Karpas-422 (cell line): Measurements from ENCODE around the gene PRM3. TPM values are rescaled to one million over a fixed set of nuclear protein-coding genes. Genes with fewer than 3 reads are reported as not detected.

Experiments used
- DNase-seq: peaks from one replicate; pipeline ENCODE4 v3.0.0-alpha.2; 2015
- H2AFZ ChIP-seq: fragments of 200-600 bp; sonication (generic); 2 replicates; pipeline ENCODE4 v1.6.1; 2014; ENCODE audit warnings: antibody characterized with exemption, low read length, mixed read lengths
- H3K27ac ChIP-seq: fragments of 200-600 bp; sonication (generic); 2 replicates; pipeline ENCODE4 v1.5.1; 2014; ENCODE audit warnings: mild to moderate bottlenecking, low read length, moderate library complexity
- H3K27me3 ChIP-seq: fragments of 200-600 bp; sonication (generic); 2 replicates; pipeline ENCODE4 v1.6.1; 2014; ENCODE audit warnings: low read length, mixed read lengths
- H3K36me3 ChIP-seq: fragments of 200-600 bp; sonication (generic); 2 replicates; pipeline ENCODE4 v1.6.1; 2014; ENCODE audit warnings: low read length, mixed read lengths; ENCODE audit not compliant: insufficient read depth
- H3K4me1 ChIP-seq: fragments of 200-600 bp; sonication (generic); 2 replicates; pipeline ENCODE4 v1.6.1; 2014; ENCODE audit warnings: mild to moderate bottlenecking, low read length, mixed read lengths
- H3K4me2 ChIP-seq: fragments of 200-600 bp; sonication (generic); 2 replicates; pipeline ENCODE4 v1.6.1; 2014; ENCODE audit warnings: low read length, low read depth, mild to moderate bottlenecking; ENCODE audit not compliant: poor library complexity, severe bottlenecking
- H3K4me3 ChIP-seq: fragments of 200-600 bp; sonication (generic); 2 replicates; pipeline ENCODE4 v1.5.1; 2014; ENCODE audit warnings: mild to moderate bottlenecking, antibody characterized with exemption, low read length, mixed read lengths
- H3K79me2 ChIP-seq: fragments of 200-600 bp; sonication (generic); 2 replicates; pipeline ENCODE4 v1.6.1; 2014; ENCODE audit warnings: mild to moderate bottlenecking, low read length, mixed read lengths
- H3K9ac ChIP-seq: fragments of 200-600 bp; sonication (generic); 2 replicates; pipeline ENCODE4 v1.6.0; 2014; ENCODE audit warnings: low read length
- H3K9me2 ChIP-seq: fragments of 200-600 bp; sonication (generic), shearing (Covaris generic); replicated peaks from 2 replicates; pipeline ENCODE4 v1.6.0; 2014; ENCODE audit warnings: mild to moderate bottlenecking, low read length, moderate library complexity; ENCODE audit not compliant: insufficient read depth
- H3K9me3 ChIP-seq: fragments of 300-700, 200-600 bp; sonication (generic); 2 replicates; pipeline ENCODE4 v1.6.1; 2014; ENCODE audit warnings: low read length, mixed read lengths
- H4K20me1 ChIP-seq: fragments of 200-600 bp; sonication (generic); 2 replicates; pipeline ENCODE4 v1.6.1; 2014; ENCODE audit warnings: mild to moderate bottlenecking, antibody characterized with exemption, low read length, low read depth; ENCODE audit not compliant: insufficient read depth
- total RNA-seq: library from RNA; depleted of rRNA; stranded (reverse); fragments of >200 nt; shearing (Covaris generic); gene quantifications from 2 replicates; pipeline ENCODE4 v1.2.3, GENCODE V29; 2014; ENCODE audit warnings: low replicate concordance

Gene PRM3
- total RNA-seq, 1 experiment from 2014 or later = not detected

- H3K4me2 ChIP-seq = no peak overlapping the region
- H2AFZ ChIP-seq = no peak overlapping the region
- no peak for DNase-seq
- no peak overlapping the region for H3K27ac ChIP-seq
- peaks cover 2% of the 10 kb centered on the region; the same call in 1 of the 2 replicates for H3K27me3 ChIP-seq
- no peaks in the 10 kb centered on the region for H3K9me2 ChIP-seq
- no peaks in the 10 kb centered on the region for H3K9me3 ChIP-seq
- H3K4me3 ChIP-seq = no peak overlapping the region
- no peaks in the 10 kb centered on the region for H3K36me3 ChIP-seq
- H3K4me1 ChIP-seq = peaks cover 28% of the 10 kb centered on the region
- H3K9ac ChIP-seq = no peak overlapping the region
- no peaks in the 10 kb centered on the region for H3K79me2 ChIP-seq
- no peaks in the 10 kb centered on the region for H4K20me1 ChIP-seq
Measured at GRCh38 chr16:11307639-11308492, 34.4 kb upstream of the PRM3 start.

DNA sequence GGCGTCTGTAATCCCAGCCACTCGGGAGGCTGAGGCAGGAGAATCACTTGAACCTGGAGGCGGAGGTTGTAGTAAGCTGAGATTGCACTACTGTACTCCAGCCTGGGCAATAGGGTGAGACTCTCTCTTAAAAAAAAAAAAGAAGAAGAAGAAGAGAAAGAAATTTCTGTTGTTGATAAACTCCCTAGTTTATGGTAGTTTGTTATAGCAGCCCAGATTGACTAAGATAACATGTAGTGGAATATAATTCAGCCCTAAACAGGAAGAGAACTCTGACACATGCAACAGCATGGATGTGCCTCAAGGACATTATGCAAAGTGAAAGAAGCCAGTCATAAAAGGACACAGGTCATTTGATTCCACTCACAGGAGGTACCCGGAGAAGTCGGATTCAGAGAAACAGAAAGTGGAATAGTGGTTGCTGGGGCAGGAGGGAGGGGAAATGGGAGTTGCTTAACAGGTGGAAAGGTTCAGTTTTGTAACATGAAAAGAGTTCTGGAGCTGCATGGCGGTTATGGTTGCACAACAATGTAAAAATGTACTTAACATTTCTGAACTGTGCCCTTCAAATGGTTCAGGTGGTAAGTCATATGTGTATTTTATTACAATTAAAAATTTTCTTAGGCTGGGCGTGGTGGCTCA is 33.7 kb upstream of the PRM3 start:
- H3K4me1 ChIP-seq = peaks cover 24% of the 10 kb centered on the region
- H3K9ac ChIP-seq = no peak overlapping the region
- peaks cover 2% of the 10 kb centered on the region; the same call in 1 of the 2 replicates for H3K27me3 ChIP-seq
- H2AFZ ChIP-seq = no peak overlapping the region
- no peaks in the 10 kb centered on the region for H4K20me1 ChIP-seq
- no peak overlapping the region for H3K27ac ChIP-seq
- H3K4me3 ChIP-seq = no peak overlapping the region
- H3K9me2 ChIP-seq = no peaks in the 10 kb centered on the region
- no peak overlapping the region for H3K4me2 ChIP-seq
- DNase-seq = no peak
- no peaks in the 10 kb centered on the region for H3K9me3 ChIP-seq
- no peaks in the 10 kb centered on the region for H3K79me2 ChIP-seq
- no peaks in the 10 kb centered on the region for H3K36me3 ChIP-seq

- no peak for DNase-seq
- Histone ChIP-seq H3K36me3 (no peaks in the 10 kb centered on the region), H3K4me1 (peaks cover 24% of the 10 kb centered on the region), H3K4me2 (no peak overlapping the region), H4K20me1 (no peaks in the 10 kb centered on the region), H2AFZ (no peak overlapping the region), H3K9ac (no peak overlapping the region), H3K9me2 (no peaks in the 10 kb centered on the region), H3K4me3 (no peak overlapping the region), H3K79me2 (no peaks in the 10 kb centered on the region), H3K27me3 (peaks cover 2% of the 10 kb centered on the region; the same call in 1 of the 2 replicates), H3K9me3 (no peaks in the 10 kb centered on the region), H3K27ac (no peak overlapping the region)
Measured at GRCh38 chr16:11306381-11306780, 33.0 kb upstream of the PRM3 start.

DNA sequence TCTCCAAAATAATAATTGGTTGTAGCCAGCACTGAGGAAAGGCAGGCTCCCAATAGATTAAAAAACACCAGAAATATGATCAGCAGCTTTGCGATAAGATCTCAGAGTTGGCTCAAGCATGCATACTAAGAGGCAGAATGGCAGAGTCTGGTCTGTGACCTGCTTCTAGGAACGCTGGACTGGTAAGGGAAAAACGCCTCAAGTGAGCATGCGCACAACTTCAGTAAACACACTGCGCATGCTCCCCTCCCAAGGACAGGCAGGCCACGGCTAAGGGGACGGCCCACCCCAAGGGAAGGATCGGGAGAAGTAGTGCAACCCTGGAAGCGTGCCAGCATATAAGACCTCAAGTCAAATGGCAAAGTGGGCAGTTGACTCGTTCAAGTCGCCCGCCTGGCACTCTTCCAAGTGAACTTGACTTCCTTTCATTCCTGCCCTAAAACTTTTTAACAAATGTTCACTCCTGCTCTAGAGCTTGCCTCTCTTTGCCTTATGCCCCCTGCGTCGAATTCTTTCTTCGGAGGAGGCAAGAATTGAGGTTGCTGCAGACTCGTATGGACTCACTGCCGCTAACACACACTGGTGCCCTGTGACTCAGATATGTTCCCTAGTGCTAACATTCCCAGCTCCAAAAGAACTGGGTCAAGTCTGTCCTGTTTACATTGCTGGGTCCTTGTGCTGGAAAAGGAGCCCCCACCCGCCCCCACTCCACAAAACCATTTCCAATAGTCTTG is 30.1 kb upstream of the PRM3 start:
- Histone ChIP-seq H3K4me3 (no peak overlapping the region), H3K9ac (no peak overlapping the region), H4K20me1 (no peaks in the 10 kb centered on the region), H3K27ac (no peak overlapping the region), H3K4me1 (peaks cover 13% of the 10 kb centered on the region), H3K79me2 (no peaks in the 10 kb centered on the region), H3K4me2 (no peak overlapping the region), H3K36me3 (no peaks in the 10 kb centered on the region), H3K27me3 (no peaks in the 10 kb centered on the region), H3K9me3 (no peaks in the 10 kb centered on the region), H2AFZ (no peak overlapping the region), H3K9me2 (no peaks in the 10 kb centered on the region)
- DNase-seq = no peak

GRCh38 chr16:11302977-11303376 is 29.5 kb upstream of the PRM3 start:
- Histone ChIP-seq H3K27me3 (no peaks in the 10 kb centered on the region), H3K9ac (no peak overlapping the region), H3K4me3 (no peak overlapping the region), H3K27ac (no peak overlapping the region), H2AFZ (no peak overlapping the region), H4K20me1 (no peaks in the 10 kb centered on the region), H3K4me1 (peaks cover 13% of the 10 kb centered on the region), H3K36me3 (no peaks in the 10 kb centered on the region), H3K4me2 (no peak overlapping the region), H3K9me3 (no peaks in the 10 kb centered on the region), H3K79me2 (no peaks in the 10 kb centered on the region), H3K9me2 (no peaks in the 10 kb centered on the region)
- DNase-seq = no peak

DNA sequence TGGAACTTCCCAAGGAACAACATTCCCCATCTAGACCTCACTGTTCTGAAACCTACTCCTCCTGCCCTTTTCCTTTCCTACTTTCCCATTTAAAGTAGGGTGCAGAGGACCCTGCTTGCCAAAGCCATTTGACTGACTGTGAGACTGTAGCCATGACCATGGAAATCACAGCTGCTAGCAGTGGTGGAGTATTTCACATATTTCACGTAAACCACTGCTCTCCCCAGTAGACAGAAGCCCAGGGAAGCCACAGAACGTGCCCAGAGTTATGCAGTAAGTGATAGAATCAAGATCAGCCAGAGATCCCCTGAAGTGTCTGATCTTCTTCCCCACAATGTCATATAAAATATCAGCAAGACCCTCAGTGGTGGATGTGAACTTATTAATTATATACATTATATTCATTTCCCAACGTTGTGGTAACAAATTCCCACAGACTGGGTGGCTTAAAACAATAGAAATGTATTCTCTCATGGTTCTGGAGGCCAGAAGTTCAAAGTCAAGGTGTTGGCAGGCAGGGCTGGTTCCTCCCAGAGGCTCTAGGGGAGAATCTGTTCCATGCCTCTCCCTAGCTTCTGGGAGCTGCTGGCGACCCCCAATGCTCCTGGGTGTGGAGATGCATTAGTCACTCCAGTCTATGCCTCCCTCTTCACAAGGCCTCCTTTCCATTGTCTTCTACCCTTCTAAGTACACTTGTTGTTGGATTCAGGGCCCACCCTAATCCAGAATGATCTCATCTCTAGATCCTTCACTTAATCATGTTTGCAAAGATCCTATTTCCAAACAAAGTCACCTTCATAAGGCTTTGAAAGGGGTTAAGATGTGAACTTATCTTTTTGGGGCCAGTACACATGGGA is 28.4 kb upstream of the PRM3 start:
- H3K4me3 ChIP-seq = no peak overlapping the region
- no peaks in the 10 kb centered on the region for H4K20me1 ChIP-seq
- peaks cover 22% of the 10 kb centered on the region for H3K4me1 ChIP-seq
- no peak overlapping the region for H2AFZ ChIP-seq
- H3K27ac ChIP-seq = no peak overlapping the region
- no peaks in the 10 kb centered on the region for H3K9me2 ChIP-seq
- H3K79me2 ChIP-seq = no peaks in the 10 kb centered on the region
- DNase-seq = no peak
- H3K36me3 ChIP-seq = no peaks in the 10 kb centered on the region
- no peak overlapping the region for H3K4me2 ChIP-seq
- H3K9me3 ChIP-seq = no peaks in the 10 kb centered on the region
- H3K9ac ChIP-seq = no peak overlapping the region
- H3K27me3 ChIP-seq = no peaks in the 10 kb centered on the region

DNA sequence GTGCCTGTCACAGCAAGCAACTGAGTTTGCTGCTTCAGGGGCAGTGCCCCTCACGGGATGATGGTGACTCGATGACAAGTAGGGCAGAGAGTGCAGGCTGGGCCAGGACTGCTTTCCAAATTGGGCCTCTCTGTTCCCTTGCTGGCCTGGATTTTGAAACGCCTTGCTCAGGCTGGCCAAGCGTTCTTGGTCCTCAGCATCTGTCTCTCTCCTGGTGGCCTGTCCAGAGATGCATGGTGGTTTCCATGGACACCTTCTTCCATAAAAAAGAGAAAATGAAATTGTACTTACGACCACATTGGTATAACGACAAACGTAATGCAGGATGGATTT is 27.1 kb upstream of the PRM3 start:
- Histone ChIP-seq H3K9me3 (no peaks in the 10 kb centered on the region), H3K27me3 (no peaks in the 10 kb centered on the region), H3K9ac (no peak overlapping the region), H4K20me1 (no peaks in the 10 kb centered on the region), H3K79me2 (no peaks in the 10 kb centered on the region), H3K4me1 (peaks cover 30% of the 10 kb centered on the region), H3K9me2 (no peaks in the 10 kb centered on the region), H3K36me3 (no peaks in the 10 kb centered on the region), H3K4me2 (no peak overlapping the region), H3K4me3 (no peak overlapping the region), H2AFZ (no peak overlapping the region), H3K27ac (no peak overlapping the region)
- no peak for DNase-seq
